GM13976 (cell line): ENCODE measurements around the gene HSDL2.

Experiments
- DNase-seq: peaks from one replicate; pipeline ENCODE4 v3.0.0; 2012; ENCODE audit warnings: low spot score
- in situ Hi-C: fragments of 300-500 bp; cut with MboI; formaldehyde crosslinking; loops from one replicate; pipeline ENCODE4 v1.12.0; 2022; ENCODE audit warnings: low sequenced_read_pairs, mixed read lengths, inconsistent platforms; ENCODE audit not compliant: unreplicated experiment
- TF ChIP-seq, protein P1 (sequence below): IDR thresholded peaks from 2 replicates; pipeline ENCODE4 v1.5.1; 2012; ENCODE audit warnings: borderline replicate concordance, mild to moderate bottlenecking; ENCODE audit not compliant: insufficient read depth; ENCODE audit errors: extremely low read depth, missing control alignments, control extremely low read depth

Gene HSDL2

DNA sequence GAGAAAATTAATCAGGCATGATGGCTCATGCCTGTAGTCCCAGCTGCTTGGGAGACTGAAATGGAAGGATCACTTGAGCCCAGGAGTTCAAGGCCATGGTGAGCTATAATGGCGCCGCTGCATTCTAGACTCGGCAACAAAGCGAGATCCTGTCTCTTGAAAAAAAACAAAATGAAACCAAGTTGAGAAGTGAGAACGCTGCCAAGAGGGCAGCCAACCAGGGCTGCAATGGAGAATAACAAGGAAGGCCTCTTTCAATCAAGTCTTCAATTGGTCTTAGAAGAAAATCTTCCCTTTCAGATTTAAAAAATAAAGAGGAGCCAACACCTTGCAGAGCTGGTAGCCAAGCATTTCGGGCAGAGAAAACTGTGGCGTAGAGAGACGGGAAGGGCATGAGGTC lies 121.4 kb downstream of the HSDL2 start:
- DNase-seq = no peak
- in situ Hi-C loops = no loop called here
- TF ChIP-seq, protein P1, sequence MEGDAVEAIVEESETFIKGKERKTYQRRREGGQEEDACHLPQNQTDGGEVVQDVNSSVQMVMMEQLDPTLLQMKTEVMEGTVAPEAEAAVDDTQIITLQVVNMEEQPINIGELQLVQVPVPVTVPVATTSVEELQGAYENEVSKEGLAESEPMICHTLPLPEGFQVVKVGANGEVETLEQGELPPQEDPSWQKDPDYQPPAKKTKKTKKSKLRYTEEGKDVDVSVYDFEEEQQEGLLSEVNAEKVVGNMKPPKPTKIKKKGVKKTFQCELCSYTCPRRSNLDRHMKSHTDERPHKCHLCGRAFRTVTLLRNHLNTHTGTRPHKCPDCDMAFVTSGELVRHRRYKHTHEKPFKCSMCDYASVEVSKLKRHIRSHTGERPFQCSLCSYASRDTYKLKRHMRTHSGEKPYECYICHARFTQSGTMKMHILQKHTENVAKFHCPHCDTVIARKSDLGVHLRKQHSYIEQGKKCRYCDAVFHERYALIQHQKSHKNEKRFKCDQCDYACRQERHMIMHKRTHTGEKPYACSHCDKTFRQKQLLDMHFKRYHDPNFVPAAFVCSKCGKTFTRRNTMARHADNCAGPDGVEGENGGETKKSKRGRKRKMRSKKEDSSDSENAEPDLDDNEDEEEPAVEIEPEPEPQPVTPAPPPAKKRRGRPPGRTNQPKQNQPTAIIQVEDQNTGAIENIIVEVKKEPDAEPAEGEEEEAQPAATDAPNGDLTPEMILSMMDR = no peak

DNA sequence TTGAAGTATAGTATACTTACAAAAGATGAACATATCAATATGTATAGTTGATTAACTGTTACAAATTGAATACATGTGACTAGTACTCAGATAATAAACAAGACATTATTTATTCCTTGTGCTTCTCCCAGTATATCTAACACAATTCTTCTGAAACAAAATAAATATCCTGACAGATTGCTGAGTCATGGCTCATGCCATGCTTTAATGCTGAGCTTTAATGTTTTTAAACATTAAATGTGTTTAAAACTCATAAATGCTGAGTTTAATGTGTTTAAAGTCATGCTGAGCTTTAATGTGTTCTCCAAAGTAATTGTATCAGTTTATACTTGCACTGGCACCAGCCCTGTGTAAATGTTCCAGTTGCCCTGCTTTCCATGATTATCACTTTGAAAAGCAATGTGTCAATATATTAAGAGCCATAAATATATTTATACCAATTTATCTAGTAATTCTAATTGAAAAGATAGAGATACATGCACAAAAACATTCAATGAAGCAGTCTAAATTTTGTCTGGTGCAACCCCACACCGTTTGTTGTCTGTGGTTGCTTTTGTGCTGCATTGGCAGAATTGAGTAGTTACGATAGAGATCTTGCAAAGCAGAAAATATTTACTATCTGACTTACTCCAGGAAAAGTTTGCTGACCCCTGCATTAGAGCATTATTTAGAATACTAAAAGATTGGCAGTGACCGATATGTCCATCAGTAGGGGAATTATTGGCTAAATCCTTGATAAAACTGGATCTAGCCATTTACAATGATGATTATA lies 122.5 kb downstream of the HSDL2 start:
- in situ Hi-C loops = no loop called here
- no peak for DNase-seq
- TF ChIP-seq, protein P1 = no peak

DNA sequence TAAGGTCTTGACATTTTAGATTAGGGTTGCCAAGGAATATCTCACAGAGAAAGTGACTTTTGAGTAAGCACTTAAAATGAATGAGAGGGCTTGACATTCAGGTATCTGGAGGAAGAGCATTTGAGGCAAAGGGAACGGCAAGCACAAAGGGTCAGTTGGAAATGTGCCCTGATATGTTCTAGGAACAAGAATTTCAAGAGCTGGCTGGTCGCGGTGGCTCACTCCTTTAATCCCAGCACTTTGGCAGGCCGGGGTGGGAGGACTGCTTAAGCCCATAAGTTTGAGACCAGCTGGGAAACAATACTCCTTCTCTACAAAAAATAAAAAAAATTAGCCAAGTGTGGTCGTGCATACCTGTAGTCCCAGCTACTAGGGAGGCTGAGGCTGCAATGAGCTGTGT lies 123.3 kb downstream of the HSDL2 start:
- no peak for DNase-seq
- TF ChIP-seq, protein P1 = no peak
- in situ Hi-C loops = no loop called here

DNA sequence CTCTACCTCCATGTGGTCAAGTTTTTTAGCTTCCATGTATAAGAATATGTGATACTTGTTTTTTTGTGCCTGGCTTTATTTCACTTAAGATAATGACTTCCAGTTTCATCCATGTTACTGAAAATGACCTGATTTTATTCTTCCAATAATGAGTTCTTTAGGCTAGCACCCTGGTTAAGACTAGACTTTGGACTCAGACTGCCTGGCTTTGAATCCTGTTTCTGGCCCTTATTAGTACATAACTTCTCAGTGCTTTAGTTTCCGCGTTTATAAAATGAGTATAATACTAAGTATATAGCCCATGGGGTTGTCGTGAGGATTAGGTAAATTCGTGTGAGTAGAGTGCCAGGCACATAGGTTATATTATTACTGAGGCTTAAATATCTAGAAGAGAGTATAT lies 125.2 kb downstream of the HSDL2 start:
- DNase-seq = no peak
- TF ChIP-seq, protein P1 = no peak
- in situ Hi-C loops = no loop called here

DNA sequence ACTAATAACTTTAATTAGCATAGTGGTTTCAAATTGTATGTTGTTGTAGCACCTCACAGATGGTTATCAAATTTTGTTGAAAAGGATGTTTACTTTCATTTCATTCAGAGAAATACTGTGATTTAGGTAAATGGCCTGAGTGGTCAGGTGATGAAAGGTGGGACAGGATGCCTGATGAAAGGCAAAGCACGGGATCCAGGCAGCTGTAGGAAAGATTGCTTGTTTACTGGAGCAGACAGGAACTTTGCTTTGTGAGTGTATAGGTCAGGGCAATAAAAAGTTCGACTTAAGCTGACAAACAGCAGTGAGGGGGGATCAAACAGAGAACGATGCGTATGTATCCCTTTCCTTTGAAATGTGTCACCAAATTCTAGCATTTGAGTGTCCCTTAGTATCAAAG lies 125.7 kb downstream of the HSDL2 start:
- in situ Hi-C loops = no loop called here
- no peak for DNase-seq
- TF ChIP-seq, protein P1 = no peak

DNA sequence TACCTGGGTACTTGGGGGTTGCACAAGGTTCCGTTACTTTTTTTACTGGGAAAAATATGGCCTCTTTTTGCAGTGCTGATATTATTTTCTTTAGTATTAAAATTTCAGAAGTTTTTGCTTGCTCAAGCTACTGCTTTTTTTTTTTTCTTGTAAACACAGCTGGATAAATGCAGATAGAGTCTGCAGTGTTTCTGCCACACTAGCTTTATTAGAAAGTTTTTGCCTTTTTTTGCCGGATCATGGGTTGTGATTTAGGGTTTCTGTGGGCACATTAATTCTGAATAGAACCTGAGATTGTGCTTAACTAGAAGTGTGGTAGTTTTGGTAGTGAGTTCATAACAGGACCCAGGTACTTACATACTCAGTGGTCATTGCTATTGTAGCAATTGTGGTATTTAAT lies 126.7 kb downstream of the HSDL2 start:
- in situ Hi-C loops = no loop called here
- TF ChIP-seq, protein P1 = no peak
- no peak for DNase-seq
